Activated CD4-positive, CD25-positive, alpha-beta regulatory T cell treated with anti-CD3 and anti-CD28 coated beads, Interleukin-2, amount 50 U/mL, for 16 hours (primary cell): ENCODE data around the gene NEUROD2.
"Not testable (repeated sequence)": the region's sequence is repeated elsewhere in the genome, so short reads cannot be mapped to it uniquely, and the experiment has no call there.

Source experiments
- DNase-seq: peaks from one replicate; pipeline ENCODE4 v3.0.0-alpha.2; 2020; ENCODE audit warnings: low read depth, low spot score

The NEUROD2 gene

GRCh38 chr17:39602533-39603303 is 5.0 kb downstream of the NEUROD2 start:
- no peak for DNase-seq

DNA sequence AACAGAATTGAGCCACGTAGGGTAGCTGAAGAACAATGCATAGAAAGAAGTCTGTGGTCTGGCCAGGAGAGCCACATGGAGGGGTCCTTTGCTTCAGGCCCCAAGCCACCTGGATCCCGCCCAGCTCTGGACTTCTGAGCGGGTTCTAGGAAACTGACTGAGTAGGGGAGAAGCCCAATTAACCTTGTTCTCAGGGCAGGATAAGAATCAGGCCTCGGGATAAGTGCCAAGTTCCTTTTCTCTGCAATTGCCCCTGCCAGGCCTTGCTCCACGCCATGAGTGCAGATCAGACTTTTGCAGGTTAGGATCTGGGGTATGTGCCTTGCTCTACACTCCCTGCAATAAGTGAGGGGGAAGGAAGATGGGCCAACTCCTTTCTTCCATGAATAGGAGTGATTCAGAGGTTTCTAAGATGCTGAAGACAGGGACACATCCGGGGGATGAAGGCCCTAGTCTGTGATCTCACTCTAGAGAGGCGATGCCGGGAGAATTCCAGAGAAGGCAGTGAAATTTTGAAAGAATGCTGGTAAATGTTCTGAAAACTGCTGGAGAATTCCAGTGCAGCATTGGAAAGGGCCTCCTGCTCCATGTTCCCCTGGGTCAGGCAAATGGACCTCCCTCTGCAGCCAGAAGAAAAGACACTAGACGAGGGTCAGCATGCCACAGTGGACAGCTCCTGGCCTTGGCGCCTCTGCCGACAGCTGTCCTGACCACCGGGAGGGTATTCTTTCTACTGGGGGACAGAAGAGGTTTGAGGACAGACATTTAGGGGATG is 5.8 kb downstream of the NEUROD2 start:
- no peak for DNase-seq

GRCh38 chr17:39600997-39601597 is 6.6 kb downstream of the NEUROD2 start:
- DNase-seq = no peak

DNA sequence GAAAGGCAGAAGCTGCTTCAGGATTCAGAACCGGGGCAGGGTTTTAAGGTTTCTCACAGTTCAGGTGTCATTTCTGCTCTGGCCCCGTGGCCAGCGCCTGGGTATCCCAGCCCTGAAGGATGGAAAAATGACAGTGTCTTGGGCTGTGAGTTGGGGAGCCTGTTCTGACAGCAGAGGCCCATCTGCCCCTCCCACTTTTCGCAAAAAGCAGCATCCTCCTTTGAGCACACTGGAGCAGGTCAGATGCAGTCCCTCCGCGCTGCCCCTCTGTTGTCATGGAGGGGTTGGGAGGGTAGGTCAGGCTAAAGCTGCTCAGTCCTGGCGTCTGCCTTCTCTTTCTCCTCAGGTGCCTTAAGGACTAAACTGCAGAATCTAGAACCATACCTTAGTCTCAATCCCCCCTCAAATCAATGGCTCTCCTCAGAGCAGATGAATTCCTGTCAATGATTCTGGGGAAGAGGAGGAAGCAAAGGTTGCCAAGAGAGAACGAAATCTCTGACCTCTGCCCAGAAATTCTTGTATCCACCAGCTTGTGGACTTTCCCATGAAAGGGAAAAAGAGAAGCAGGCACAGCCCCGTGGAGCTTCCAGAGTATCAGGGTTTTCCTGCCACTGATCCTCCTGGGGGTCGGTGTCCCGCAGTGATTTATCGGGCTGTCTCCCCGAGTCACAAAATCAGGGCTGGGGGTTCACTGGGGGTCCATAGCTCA is 7.3 kb downstream of the NEUROD2 start:
- DNase-seq = no peak

DNA sequence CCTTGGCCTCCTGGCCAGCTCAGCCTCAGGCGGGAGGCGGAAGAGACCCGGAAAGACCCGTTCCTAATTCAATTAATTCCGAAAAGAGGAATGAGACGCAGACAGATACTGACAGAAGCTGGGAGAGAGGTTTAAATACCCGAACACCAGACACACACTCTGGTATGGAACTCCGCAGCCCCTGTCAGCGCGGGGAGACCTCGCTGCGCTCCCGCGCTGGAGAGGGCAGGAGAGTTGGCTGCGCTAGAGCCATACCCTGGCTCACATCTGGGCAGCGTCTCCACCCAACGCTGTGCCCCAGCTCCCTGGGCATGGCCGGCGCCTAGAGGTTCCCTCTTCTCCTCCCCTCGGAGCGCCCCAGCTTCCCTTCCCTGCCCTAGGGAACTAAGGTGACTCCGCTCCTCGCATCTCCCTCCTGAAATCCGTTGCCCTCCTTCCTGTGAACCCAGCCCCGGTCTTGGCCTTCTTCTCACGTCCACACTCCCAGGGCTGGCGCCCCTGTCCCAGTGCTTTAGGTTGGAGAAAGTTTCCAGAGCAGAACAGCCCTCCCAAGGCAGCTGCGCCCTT is 8.0 kb downstream of the NEUROD2 start:
- DNase-seq = no peak

DNA sequence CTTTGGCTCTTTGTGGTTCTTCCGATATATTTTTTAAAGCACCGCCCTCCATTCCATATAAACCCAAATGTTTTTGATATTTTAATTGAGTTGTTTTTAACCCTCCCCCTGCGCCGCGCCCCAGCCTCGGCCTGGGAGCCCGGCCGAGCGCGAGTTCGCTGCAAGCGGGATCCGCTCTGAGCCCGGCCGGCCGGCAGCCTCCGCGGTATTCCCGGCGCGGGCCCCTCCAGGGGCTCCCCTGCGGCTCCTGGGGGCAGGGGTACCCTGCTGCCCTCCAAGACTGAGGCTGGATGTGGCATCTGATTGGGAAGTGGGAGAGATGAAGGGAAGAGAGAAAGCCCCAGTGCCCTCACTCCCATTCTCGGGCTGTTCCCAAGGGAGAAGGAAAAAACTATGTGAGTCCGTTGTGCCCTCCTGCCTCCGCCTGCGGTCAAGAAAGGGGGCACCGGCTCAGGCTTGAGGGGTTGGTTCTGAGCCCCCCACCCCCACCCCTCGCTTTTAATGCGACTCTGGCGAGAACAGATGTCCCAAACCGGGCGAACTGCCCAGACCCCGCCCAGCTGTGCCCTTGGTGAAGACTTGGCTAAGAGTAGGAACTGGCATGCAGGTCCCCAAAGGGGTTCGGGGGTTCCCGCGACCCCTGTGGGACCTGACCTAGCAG is 8.6 kb downstream of the NEUROD2 start:
- no peak for DNase-seq

DNA sequence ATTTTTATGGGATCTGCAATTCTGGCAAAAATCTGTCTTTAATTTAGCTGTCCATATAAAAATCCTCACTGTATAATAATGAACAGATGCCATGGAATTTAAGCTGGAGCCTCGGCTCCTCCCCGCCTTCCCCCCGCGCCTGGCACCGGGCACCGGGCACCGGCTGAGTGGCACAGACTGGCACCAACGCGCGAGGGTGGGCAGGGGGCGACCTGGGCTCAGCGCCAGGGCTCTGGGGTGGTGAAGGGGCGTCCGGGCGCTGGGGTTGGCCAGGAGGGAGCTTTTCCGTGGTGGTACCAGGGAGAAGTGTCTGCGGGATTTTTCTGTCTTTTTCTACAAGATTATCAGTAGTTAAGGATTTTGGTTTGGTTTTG is 9.1 kb downstream of the NEUROD2 start:
- DNase-seq = no peak

DNA sequence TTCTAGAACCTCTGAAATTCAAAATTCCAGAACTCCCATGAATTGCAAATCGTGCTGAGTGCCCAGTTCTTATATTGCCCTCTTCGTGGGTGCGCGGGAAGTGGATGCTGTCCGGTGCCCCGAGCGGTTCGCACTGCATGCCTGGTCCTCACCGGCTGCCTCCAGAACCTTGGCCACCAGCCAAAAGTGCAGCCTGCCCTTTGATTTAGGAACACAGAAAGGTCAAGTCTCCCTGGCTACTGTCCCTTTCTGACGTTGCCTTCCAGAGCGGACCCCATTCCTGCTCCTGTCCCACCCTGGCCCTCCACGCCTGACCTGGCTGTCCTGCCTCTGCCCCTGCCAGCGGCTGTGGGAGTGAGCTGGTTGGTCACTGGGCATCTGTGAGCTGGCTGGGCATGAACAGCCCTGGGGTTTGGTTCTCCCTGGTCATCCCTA is 9.7 kb downstream of the NEUROD2 start:
- DNase-seq = no peak

- no peak for DNase-seq
Measured at GRCh38 chr17:39597372-39598046, 10.2 kb downstream of the NEUROD2 start.

GRCh38 chr17:39596543-39597267 is 11.0 kb downstream of the NEUROD2 start:
- no peak for DNase-seq

- DNase-seq = no peak
Measured at GRCh38 chr17:39595928-39596510, 11.7 kb downstream of the NEUROD2 start.

DNA sequence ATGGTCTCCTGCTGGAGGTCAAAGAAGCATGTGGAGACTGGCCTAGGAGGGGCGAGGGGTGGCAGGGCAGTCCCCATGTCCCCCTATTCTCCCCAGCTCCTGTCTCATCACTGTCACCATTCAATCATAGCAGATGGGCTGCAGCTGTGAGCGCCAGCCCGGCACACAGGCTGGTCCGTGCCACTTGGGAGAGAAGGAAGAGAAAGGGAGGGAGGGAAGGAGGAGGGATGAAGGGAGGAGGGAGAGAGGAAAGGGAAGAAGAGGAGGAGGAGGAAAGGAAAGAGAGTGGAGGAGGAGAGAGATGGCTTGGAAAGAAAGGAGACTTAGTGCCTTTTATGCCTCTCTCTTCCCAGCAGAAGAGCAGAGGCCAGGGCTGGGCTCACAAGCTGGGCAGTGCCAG is 12.4 kb downstream of the NEUROD2 start:
- no peak for DNase-seq

GRCh38 chr17:39593371-39593770 is 14.3 kb downstream of the NEUROD2 start:
- DNase-seq = no peak

- no peak for DNase-seq
Measured at GRCh38 chr17:39591958-39592954, 15.5 kb downstream of the NEUROD2 start.

GRCh38 chr17:39590180-39590579 is 17.5 kb downstream of the NEUROD2 start:
- DNase-seq = not testable (repeated sequence)

- DNase-seq = no peak
Measured at GRCh38 chr17:39582658-39583057, 25.1 kb downstream of the NEUROD2 start.

DNA sequence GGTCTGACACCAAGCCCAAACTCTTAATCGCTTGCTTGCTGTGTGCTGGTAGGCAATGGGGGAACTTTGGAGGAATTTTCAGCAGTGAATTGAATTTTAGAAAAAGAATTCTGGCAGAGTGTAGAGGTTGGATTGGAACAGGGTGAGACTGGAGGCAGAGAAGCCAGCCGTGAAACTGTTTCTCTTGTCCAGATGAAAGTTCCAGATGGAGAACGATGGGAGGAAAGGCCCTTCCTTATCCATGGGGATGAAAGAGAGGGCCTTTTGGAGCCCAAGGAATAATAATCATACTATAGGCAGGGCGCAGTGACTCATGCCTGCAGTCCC is 26.0 kb downstream of the NEUROD2 start:
- DNase-seq = no peak

DNA sequence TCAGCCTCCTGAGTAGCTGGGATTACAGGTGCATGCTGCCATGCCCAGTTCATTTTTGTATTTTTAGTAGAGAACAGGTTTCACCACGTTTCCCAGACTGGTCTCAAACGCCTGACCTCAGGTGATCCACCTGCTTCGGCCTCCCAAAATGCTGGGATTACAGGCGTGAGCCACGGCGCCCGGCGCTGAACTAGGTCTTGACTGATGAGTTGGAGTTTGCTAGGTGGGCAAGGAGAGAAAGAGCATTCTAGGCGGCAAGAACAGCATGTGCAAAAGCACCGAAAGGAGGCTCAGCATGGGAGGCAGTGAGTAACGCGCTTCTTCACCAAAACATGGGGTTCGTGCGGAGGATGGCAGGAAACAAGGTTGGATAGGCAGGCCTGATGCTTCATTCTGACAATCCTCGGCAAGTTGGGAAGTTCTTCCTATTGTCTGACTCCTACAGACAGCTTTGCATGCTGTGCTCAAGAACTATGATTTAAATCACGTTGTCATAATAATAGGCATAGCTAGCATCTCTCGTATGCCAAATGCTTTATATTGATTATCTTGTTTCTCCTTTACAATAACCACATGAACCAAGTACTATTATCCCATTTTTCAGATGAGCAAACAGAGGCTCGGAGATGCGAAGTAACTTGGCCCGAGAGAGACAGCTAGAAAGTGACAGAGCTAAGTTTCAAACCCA is 26.5 kb downstream of the NEUROD2 start:
- DNase-seq = no peak
